IPS-18a (cell line): ENCODE results near the gene LRRC59.
"Not testable (repeated sequence)": the region's sequence is repeated elsewhere in the genome, so short reads cannot be mapped to it uniquely, and the experiment has no call there.

Source experiments
- H3K27ac ChIP-seq: one replicate; pipeline ENCODE4 v1.5.1; 2013; ENCODE audit warnings: low read length
- H3K27me3 ChIP-seq: one replicate; pipeline ENCODE4 v1.6.1; 2013; ENCODE audit warnings: mild to moderate bottlenecking, low read length; ENCODE audit not compliant: control insufficient read depth, insufficient read depth
- H3K36me3 ChIP-seq: one replicate; pipeline ENCODE4 v1.6.1; 2013; ENCODE audit warnings: low read depth, low read length; ENCODE audit not compliant: control insufficient read depth
- H3K4me1 ChIP-seq: one replicate; pipeline ENCODE4 v1.6.1; 2013; ENCODE audit warnings: low read depth, low read length; ENCODE audit not compliant: control insufficient read depth
- H3K4me3 ChIP-seq: one replicate; pipeline ENCODE4 v1.5.1; 2013; ENCODE audit warnings: low read length
- H3K9ac ChIP-seq: one replicate; pipeline ENCODE4 v1.6.1; 2013; ENCODE audit warnings: mild to moderate bottlenecking, low read length, moderate library complexity
- H3K9me3 ChIP-seq: one replicate; pipeline ENCODE4 v1.6.1; 2013; ENCODE audit warnings: low read depth, low read length; ENCODE audit not compliant: control insufficient read depth

Gene LRRC59

DNA sequence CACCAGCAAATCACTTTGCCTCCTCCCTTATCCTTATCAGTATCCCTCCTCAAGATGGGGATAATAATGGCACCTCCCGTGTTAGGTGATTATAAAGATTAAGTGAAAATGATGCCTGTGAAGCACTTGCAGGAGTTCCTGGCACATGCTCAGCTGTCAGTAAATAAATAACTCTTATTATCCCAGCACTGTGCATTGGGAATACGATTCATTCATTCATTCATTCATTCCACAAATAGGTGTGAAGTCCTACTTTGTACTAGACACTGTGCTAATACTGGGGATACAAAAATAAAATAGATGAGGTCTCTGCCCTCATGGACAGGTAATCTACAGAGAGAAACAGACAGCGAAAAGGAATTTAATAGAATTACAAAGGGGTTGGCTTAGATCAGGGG, 49.4 kb downstream of the LRRC59 start:
- H3K9ac ChIP-seq: no peak overlapping the region
- peak overlapping the region; percentile 75 for H3K4me3 ChIP-seq

DNA sequence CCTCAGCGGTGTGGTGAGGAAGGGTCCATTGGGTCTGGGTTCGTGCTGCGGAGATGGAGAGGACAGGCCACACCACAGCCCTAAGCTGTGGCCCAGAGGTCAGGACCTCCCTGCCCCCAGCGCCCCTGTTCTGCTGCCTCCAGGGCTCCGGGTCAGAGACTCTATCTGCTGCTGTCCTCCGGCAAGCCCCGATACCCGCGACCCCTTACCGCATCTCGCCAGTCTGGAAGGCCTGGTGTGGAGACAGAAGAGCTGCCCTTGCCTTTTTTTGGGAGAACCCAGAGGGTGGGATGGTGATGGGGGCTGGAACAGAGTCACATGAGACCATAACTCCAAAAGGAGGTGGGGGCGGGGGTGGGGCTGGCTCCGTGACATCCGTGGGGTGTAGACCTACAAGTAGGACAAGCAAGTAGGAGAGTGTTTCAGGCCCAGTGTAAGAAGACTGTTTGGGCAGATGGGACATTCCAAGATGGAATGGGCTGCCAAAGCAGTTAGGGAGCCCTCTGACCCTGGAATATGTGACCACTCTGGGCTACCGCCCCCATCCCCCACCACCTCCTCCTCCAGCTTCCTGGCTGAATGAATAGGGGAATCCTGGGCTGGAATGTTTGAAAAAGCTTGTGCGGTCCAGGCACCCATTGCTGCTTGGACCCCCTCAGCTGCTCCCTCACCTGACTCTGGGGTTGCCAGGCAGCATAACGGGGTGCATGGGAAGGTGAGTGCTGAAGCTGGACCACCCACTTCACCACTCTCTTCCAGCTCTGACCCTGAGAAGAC, 50.0 kb downstream of the LRRC59 start:
- Histone ChIP-seq H3K27ac (no peak overlapping the region), H3K27me3 (peaks cover 14% of the 10 kb centered on the region), H3K4me1 (peaks cover 16% of the 10 kb centered on the region), H3K36me3 (no peaks in the 10 kb centered on the region), H3K4me3 (peak overlapping the region; percentile 75), H3K9ac (peak overlapping the region; percentile 74), H3K9me3 (no peaks in the 10 kb centered on the region)

More for the DNA sequence above, 49.4 kb downstream of the LRRC59 start:
- Histone ChIP-seq H3K4me1 (peaks cover 16% of the 10 kb centered on the region), H3K36me3 (no peaks in the 10 kb centered on the region), H3K9me3 (no peaks in the 10 kb centered on the region), H3K27ac (no peak overlapping the region), H3K27me3 (peaks cover 14% of the 10 kb centered on the region)

DNA sequence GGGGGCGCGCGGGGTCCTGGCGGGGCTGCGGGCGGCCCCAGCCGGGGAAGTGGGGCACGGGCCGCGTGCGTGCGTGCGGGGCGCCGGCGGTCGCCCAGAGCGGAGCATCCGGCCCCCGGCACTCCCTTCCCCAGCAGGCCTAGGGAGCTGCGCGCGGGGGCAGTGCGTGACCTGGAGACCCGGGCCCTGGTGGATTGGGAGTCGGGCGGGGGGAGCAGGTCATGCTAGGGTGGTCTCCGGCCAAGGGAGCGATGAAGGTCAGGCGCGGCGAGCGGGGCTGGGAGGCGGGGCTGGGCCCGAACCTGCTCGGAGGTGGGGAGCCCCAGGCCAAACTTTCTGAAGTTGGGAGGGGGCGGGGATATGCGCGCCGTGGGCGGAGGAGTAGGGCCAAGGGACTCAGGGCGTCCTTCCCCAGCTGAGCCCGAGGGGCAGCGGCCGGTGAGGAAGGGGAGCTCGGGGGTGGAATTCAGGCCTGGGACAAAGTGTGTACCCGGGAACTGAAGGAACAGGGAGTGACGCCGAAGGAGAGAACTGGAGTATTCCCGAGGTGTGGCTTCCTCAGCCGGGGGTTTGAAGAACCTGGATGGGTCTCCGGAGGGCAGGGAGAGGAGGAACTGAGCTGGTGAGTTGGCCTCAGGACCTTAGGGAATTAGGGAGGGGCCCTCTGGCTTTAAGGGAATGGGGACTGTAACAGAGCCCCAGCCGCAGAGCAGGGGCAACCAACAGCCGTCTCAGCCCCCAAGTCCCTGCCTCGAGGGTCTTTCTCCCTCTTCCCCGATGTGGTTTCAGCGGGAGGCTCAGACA, 50.8 kb downstream of the LRRC59 start:
- peaks cover 14% of the 10 kb centered on the region for H3K27me3 ChIP-seq
- peak overlapping the region; percentile 75 for H3K4me3 ChIP-seq
- H3K36me3 ChIP-seq: no peaks in the 10 kb centered on the region
- H3K9ac ChIP-seq: peak overlapping the region; percentile 74
- no peaks in the 10 kb centered on the region for H3K9me3 ChIP-seq
- H3K27ac ChIP-seq: no peak overlapping the region
- peaks cover 16% of the 10 kb centered on the region for H3K4me1 ChIP-seq

DNA sequence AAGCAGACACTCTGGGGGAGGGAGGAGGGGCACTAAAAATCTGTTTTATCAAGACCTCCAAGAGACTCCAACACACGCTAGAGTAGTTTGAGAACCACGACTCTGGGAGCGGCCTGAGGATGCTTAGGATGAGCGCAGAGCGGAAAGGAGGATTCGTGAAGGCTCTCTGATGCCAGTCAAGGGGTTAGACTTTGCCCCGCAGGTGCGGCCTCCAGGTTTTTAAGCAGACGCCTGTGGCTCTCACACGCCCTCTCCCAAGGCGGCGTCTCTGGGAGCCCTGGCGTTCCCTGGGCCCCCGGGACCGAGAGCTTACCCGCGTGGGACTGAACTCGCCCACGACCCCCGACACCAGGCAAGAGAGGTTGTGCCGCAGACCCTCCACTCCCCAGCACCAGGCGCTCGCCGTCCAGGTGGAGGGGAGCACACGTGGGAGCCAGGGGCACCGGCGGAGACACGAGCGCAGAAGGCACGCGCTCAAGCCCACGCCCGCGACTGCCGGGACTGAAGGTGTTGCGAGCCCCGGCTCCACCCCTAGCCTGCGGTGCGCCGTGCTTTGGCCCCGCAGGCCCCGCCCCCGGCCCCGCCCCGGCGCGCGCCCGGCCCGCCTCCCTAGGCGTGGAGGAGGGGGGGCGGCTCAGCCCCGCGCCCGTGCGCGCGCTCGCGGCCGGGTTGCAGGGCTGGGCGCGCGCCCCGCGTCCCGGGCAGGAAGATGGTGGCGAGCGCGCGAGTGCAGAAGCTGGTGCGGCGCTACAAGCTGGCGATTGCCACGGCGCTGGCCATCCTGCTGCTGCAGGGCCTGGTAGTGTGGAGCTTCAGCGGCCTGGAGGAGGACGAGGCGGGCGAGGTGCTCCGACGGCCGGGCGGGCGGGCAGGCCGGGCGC, 51.7 kb downstream of the LRRC59 start, which contains the start of gene XYLT2:
TSS of gene XYLT2 (plus strand) at position 695 of the 881 bp plus-strand sequence. CDS start at position 710, 15 bp downstream.
- Histone ChIP-seq H3K27me3 (peaks cover 14% of the 10 kb centered on the region), H3K9ac (peak within 1 kb of the TSS; percentile 74), H3K36me3 (no peaks in the 10 kb centered on the region), H3K4me3 (peak within 1 kb of the TSS; percentile 75), H3K9me3 (no peaks in the 10 kb centered on the region), H3K27ac (no peak within 1 kb of the TSS), H3K4me1 (peaks cover 16% of the 10 kb centered on the region)

DNA sequence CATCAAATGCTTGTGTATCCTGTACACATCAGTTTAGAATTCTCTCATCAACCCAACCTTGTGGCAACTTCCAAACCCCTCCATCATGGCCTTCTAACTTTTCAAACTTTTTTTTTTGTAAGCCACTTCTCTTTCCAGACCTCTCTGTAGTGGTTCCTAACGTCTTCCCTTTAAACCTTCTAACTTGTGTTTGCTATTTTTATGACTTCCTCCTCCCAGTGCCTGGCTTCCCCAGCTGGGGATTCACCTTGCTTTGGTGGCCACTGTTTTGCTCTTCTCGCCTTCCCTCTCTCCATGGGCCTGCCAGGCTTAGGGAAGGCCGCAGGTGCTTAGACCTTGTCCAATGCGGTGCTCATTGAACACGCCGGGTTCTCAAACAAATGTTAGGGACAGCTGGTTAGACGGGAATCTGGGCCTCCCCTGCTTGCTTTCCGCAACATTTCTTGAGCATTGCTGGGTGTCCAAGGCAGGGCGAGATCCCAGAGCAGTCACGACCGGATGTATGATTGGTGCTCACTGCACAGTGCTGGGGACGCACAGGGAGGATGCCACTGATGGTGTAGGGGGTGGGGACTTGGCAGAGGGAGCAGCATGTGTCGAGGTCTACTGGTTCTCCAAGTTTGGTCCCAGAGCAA, 52.5 kb downstream of the LRRC59 start:
- peaks cover 14% of the 10 kb centered on the region for H3K27me3 ChIP-seq
- H3K9ac ChIP-seq: no peak overlapping the region
- H3K9me3 ChIP-seq: no peaks in the 10 kb centered on the region
- H3K4me1 ChIP-seq: peaks cover 16% of the 10 kb centered on the region
- no peak overlapping the region for H3K27ac ChIP-seq
- no peaks in the 10 kb centered on the region for H3K36me3 ChIP-seq
- H3K4me3 ChIP-seq: no peak overlapping the region

DNA sequence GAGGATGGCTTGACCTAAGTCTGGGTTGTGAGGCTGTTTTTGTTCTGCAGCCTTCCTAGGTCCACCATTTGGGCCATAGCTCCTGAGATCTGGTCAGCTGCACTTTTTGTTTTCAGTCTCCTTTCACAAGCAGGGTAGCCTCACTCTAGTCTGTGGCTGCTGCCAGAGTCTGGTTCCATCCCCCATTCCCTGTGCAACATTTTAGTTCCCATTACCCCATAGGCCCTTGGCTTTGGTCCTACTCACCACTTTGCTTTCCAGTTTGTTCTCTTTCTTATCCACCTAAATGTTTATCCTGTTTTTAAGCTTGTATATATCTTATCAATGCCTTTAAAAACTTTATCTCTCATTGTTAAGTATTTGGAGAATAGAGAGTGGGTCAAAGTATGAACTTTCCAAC, 57.9 kb downstream of the LRRC59 start:
- Histone ChIP-seq H3K9me3 (peaks cover 4% of the 10 kb centered on the region), H3K4me3 (no peak overlapping the region)

DNA sequence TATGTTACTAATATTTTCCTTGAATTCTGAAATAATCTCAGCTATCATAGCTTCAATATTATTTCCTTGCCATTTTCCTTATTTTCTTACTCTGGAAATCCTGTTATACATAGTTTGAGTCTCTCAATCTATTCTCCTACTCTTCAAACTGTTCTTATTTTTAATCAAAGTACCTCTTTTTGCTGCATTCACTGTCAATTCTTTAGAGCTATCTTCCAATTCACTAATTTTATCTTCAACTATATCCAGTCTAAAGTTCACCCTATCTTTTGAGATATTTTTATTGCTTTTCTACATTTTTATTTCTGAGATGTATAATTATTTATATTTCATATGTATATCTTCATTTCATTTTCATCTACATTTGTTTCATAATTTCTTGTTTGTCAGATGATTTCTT, 58.7 kb downstream of the LRRC59 start:
- no peak overlapping the region for H3K9ac ChIP-seq

More for the DNA sequence above, 57.9 kb downstream of the LRRC59 start:
- Histone ChIP-seq H3K27me3 (peaks cover 1% of the 10 kb centered on the region), H3K36me3 (no peaks in the 10 kb centered on the region), H3K9ac (no peak overlapping the region), H3K27ac (no peak overlapping the region), H3K4me1 (no peaks in the 10 kb centered on the region)

DNA sequence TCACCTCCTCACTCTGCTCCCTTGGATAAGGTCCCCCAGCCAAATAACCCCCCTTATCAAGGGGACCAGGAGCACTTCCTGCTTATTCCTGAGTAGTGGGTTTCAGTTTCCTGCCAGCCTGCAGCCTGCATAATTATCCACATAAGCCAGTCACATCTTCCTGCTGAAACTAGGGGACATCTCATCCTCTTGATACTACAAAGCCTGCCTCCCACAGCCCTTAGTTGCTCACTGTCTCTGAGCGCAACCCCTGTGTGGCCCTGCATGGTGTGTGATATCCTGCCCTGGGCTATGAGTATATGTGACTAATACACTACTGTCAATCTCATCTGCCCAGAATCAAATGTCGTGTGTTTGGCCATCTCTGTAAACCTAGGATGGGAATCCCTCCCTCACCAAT, 59.4 kb downstream of the LRRC59 start:
- Histone ChIP-seq H3K9me3 (peaks cover 4% of the 10 kb centered on the region), H3K4me1 (no peaks in the 10 kb centered on the region), H3K9ac (no peak overlapping the region), H3K4me3 (no peak overlapping the region), H3K27me3 (no peaks in the 10 kb centered on the region), H3K27ac (no peak overlapping the region), H3K36me3 (no peaks in the 10 kb centered on the region)

More for the DNA sequence above, 58.7 kb downstream of the LRRC59 start:
- no peaks in the 10 kb centered on the region for H3K27me3 ChIP-seq
- H3K9me3 ChIP-seq: peaks cover 4% of the 10 kb centered on the region
- no peak overlapping the region for H3K4me3 ChIP-seq
- no peaks in the 10 kb centered on the region for H3K36me3 ChIP-seq
- H3K27ac ChIP-seq: no peak overlapping the region
- H3K4me1 ChIP-seq: no peaks in the 10 kb centered on the region

DNA sequence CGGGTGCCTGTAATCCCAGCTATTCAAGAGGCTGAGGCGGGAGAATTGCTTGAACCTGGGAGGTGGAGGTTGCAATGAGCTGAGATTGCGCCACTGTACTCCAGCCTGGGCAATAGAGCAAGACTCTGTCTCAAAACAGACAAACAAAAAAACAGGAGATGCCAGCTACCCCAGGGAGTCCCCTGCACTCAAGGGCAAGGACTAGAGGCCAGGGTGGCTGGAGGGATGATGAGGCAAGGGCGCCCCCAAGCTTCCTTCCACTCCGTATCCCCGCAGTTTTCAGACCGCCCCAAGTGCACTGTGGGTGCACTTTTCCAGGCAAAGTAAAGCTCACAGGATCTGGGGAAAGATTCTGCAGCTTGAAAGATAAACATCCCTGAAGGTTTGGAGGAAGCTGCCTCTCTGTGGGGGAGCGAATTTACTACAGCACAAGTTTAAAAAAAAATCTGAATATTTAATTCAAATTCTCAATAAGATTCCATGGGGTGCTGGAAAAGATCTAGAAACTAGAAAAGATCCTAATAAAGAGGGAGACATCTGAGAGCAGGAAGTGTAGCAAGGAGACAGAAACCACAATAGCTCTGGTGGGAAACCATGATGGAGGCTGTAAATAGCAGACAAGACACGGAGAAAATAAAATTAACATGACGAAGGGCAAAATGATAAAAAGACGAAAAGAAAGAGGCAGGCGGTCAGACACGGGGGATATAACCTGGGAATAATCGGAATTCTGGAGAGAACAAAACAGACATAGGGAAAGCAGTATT, 63.8 kb downstream of the LRRC59 start:
- not testable (repeated sequence) for H3K9ac ChIP-seq, H3K4me3 ChIP-seq, H3K27ac ChIP-seq, H3K4me1 ChIP-seq, H3K9me3 ChIP-seq, H3K36me3 ChIP-seq, H3K27me3 ChIP-seq

DNA sequence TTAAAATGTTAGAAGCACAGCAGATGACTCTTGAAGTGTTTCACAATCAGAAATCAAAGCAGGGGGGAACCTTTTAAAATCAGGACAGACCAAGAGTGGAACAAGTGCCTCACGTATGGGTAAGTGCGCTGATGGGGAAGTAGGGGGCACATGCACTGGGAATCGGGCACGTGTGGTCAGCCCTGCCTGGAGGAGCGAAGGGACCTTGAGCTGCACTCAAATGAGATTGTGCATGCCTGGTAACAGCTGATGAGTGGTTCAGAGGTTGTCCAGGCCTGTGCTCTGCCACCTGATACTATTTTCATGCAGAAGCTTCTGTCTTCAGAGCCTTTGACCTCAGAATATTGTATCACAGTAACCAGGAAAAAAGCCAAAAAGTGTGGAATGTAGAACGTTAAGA, 65.1 kb downstream of the LRRC59 start:
- Histone ChIP-seq H3K9ac (no peak overlapping the region), H3K4me1 (no peaks in the 10 kb centered on the region), H3K27me3 (no peaks in the 10 kb centered on the region), H3K36me3 (no peaks in the 10 kb centered on the region), H3K9me3 (no peaks in the 10 kb centered on the region), H3K27ac (no peak overlapping the region), H3K4me3 (no peak overlapping the region)
